ENCODE data around the gene EYA4. TPM values are rescaled to one million over a fixed set of nuclear protein-coding genes. Genes with fewer than 3 reads are reported as not detected.

Gene EYA4
- total and polyA plus RNA-seq, 2 of the 4 experiments (the other 2 are of a cell fraction) = 5.7 to 11.1 TPM

DNA sequence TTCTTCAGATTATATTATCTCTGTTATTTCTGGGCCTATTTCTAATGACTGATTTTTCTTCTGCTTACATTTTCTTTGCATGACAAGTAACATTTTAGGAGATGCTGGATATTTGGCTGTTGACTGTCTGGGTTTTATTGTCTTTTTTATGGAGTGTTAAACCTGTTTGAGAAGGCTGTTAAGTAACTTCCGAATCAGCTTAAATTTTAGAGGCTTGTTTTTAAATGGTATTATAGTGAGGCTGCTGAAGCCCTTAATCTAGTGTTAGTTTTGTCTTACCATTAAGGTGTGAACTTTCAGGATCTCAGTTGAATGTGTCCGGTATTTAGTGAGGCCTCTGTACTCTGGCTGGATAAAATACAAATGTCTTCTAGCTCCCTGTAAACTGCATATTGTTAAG lies 109.8 kb downstream of the EYA4 start:
- no peaks in the 10 kb centered on the region for H3K27me3 ChIP-seq (ENCODE audit: control insufficient read depth, insufficient read depth, low read length)
- H3K79me1 ChIP-seq (ENCODE audit: low read depth in 1 of 2, low read length in 2 of 2) = peaks cover 0 to 3% of the 10 kb centered on the region in 2 experiments; a peak in 1 of 4 replicates
- peaks cover 2% of the 10 kb centered on the region for H3K4me1 ChIP-seq (ENCODE audit: control insufficient read depth, insufficient read depth, low read length)
- 0 out of 2 replicates have a peak, but pooled peaks cover 3% of the 10 kb centered on the region for H4K20me1 ChIP-seq (ENCODE audit: insufficient read depth, low read length)
- no peak overlapping the region for H2AK9ac ChIP-seq (replicated peaks; ENCODE audit: low read depth, low read length, poor library complexity)
- TF ChIP-seq, protein P1, sequence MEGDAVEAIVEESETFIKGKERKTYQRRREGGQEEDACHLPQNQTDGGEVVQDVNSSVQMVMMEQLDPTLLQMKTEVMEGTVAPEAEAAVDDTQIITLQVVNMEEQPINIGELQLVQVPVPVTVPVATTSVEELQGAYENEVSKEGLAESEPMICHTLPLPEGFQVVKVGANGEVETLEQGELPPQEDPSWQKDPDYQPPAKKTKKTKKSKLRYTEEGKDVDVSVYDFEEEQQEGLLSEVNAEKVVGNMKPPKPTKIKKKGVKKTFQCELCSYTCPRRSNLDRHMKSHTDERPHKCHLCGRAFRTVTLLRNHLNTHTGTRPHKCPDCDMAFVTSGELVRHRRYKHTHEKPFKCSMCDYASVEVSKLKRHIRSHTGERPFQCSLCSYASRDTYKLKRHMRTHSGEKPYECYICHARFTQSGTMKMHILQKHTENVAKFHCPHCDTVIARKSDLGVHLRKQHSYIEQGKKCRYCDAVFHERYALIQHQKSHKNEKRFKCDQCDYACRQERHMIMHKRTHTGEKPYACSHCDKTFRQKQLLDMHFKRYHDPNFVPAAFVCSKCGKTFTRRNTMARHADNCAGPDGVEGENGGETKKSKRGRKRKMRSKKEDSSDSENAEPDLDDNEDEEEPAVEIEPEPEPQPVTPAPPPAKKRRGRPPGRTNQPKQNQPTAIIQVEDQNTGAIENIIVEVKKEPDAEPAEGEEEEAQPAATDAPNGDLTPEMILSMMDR (conservative IDR thresholded peaks at IDR 0.05; ENCODE audit: low read depth, low read length) = no peak
- TF ChIP-seq FOS (IDR thresholded peaks at IDR 0.05; ENCODE audit: low read depth, low read length) = no peak
- TF ChIP-seq, protein P2, sequence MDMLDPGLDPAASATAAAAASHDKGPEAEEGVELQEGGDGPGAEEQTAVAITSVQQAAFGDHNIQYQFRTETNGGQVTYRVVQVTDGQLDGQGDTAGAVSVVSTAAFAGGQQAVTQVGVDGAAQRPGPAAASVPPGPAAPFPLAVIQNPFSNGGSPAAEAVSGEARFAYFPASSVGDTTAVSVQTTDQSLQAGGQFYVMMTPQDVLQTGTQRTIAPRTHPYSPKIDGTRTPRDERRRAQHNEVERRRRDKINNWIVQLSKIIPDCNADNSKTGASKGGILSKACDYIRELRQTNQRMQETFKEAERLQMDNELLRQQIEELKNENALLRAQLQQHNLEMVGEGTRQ (IDR thresholded peaks at IDR 0.05; ENCODE audit: low read depth, low read length) = no peak
- TF ChIP-seq CEBPB (IDR thresholded peaks at IDR 0.05; ENCODE audit: low read depth, low read length) = no peak
- no peak for TF ChIP-seq RFX5 (IDR thresholded peaks at IDR 0.05; ENCODE audit: low read depth, low read length)
- no peak for TF ChIP-seq BHLHE40 (IDR thresholded peaks at IDR 0.05; ENCODE audit: low read depth, low read length)
- H2BK20ac ChIP-seq (ENCODE audit: low read depth, low read length) = no peak overlapping the region
- no peak overlapping the region for H4K91ac ChIP-seq (ENCODE audit: insufficient read depth, low read depth, low read length)
- no peak overlapping the region for H3K23ac ChIP-seq (ENCODE audit: low read depth, low read length)
- no peak overlapping the region for H2BK120ac ChIP-seq (ENCODE audit: low read depth, low read length)
- no peak overlapping the region for H2AK5ac ChIP-seq (ENCODE audit: low read depth, low read length)
- ChIA-PET POLR2A (ENCODE audit: unreplicated experiment) (no interaction called here), CTCF (no interaction called here)
- ATAC-seq (ENCODE audit: low read depth) = no peak
- no peak overlapping the region for H4K5ac ChIP-seq (ENCODE audit: low read depth, low read length)
- DNase-seq = no peak
- no peak overlapping the region for H3K4ac ChIP-seq (ENCODE audit: low read depth, low read length)
- H2BK5ac ChIP-seq (ENCODE audit: low read depth, low read length, poor library complexity, severe bottlenecking) = no peak overlapping the region
- no peak overlapping the region for H2BK15ac ChIP-seq (ENCODE audit: low read depth, low read length)
- no CpG with 5 or more reads among the region's 2 CpGs for WGBS, 2 experiments (ENCODE audit: extremely low coverage in 2 of 2, insufficient read length in 1 of 2)
- in situ Hi-C loops (cut with MboI; ENCODE audit: low sequenced_read_pairs) = no loop called here
- H3K9me3 ChIP-seq (ENCODE audit: control insufficient read depth, insufficient read depth, low read length) = no peaks in the 10 kb centered on the region
- H3K27ac ChIP-seq (ENCODE audit: insufficient read depth, low read length) = no peak overlapping the region
- H3K9me1 ChIP-seq (ENCODE audit: insufficient read depth, low read length) = no peaks in the 10 kb centered on the region
- intact Hi-C loops (cut with micrococcal nuclease) = no loop called here
- H3K36me3 ChIP-seq (ENCODE audit: control insufficient read depth, insufficient read depth, low read length) = no peaks in the 10 kb centered on the region
- H3K4me2 ChIP-seq (ENCODE audit: low read depth, low read length) = no peak overlapping the region
- no peak overlapping the region for H3K56ac ChIP-seq (ENCODE audit: extremely low read depth, insufficient read depth, low read length)
- no peak overlapping the region for H3K4me3 ChIP-seq (ENCODE audit: insufficient read depth, low read depth, low read length)
- H3K9ac ChIP-seq (ENCODE audit: low read depth, low read length) = no peak overlapping the region
- H3K14ac ChIP-seq (replicated peaks; ENCODE audit: low read depth, low read length) = no peak overlapping the region
- BruUV-seq (replicated peaks) = no TSS peak
- no peak overlapping the region for H4K8ac ChIP-seq (ENCODE audit: low read depth in 2 of 2, low read length in 2 of 2)
- H2AFZ ChIP-seq (replicated peaks; ENCODE audit: low read length, poor library complexity) = no peak overlapping the region
- dilution Hi-C loops (cut with HindIII; ENCODE audit: low sequenced_read_pairs, unreplicated experiment) = no loop called here
- H3K18ac ChIP-seq (ENCODE audit: low read depth, low read length) = no peak overlapping the region

All from IMR-90 (cell line).